A549 (cell line): ENCODE data around the gene FHIT.

Experiments
- RFX5 ChIP-seq: fragments of 450-650 bp; IDR thresholded peaks from 2 replicates; pipeline ENCODE4 v1.7.1; 2014; ENCODE audit warnings: antibody characterized with exemption, mild to moderate bottlenecking, moderate library complexity
- TFCP2L1 ChIP-seq: fragments of 250-450 bp; sonication (Bioruptor Pico); IDR thresholded peaks from 2 replicates; pipeline ENCODE4 v1.5.0; 2021; ENCODE audit warnings: mild to moderate bottlenecking
- TF ChIP-seq, protein P1 (sequence below): fragments of 200-600 bp; sonication (generic); IDR thresholded peaks from 2 replicates; pipeline ENCODE4 v1.6.1; 2016; ENCODE audit warnings: antibody characterized with exemption, mild to moderate bottlenecking, moderate library complexity

DNA sequence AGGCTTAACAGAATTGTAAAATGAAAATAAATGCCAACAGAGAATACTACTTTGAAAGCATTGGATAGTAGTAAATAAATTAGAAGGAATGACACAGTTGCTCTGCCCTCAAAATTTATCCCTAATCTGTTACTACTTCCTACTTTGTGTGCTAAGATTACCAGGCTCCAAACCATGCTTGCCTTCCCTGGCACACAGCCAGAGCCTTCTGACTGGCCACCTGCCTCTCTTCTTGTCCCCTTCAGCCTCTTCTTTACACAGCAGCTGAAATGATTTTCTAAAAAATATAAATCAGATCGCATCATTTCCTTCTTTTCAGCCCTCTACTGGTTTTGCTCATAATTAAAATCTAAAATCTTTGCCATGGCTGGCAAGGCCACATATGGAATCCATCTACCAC lies 334.1 kb downstream of the FHIT start:
- TF ChIP-seq TFCP2L1 (CRISPR knock-in tag), result no peak
- TF ChIP-seq RFX5, result no peak
- TF ChIP-seq, protein P1, sequence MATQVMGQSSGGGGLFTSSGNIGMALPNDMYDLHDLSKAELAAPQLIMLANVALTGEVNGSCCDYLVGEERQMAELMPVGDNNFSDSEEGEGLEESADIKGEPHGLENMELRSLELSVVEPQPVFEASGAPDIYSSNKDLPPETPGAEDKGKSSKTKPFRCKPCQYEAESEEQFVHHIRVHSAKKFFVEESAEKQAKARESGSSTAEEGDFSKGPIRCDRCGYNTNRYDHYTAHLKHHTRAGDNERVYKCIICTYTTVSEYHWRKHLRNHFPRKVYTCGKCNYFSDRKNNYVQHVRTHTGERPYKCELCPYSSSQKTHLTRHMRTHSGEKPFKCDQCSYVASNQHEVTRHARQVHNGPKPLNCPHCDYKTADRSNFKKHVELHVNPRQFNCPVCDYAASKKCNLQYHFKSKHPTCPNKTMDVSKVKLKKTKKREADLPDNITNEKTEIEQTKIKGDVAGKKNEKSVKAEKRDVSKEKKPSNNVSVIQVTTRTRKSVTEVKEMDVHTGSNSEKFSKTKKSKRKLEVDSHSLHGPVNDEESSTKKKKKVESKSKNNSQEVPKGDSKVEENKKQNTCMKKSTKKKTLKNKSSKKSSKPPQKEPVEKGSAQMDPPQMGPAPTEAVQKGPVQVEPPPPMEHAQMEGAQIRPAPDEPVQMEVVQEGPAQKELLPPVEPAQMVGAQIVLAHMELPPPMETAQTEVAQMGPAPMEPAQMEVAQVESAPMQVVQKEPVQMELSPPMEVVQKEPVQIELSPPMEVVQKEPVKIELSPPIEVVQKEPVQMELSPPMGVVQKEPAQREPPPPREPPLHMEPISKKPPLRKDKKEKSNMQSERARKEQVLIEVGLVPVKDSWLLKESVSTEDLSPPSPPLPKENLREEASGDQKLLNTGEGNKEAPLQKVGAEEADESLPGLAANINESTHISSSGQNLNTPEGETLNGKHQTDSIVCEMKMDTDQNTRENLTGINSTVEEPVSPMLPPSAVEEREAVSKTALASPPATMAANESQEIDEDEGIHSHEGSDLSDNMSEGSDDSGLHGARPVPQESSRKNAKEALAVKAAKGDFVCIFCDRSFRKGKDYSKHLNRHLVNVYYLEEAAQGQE, result no peak
